Activated T-helper 1 cell treated with anti-CD3 and anti-CD28 coated beads, Interleukin-2, amount 50 U/mL, for 16 hours (primary cell): ENCODE data around the gene PTPN7.
"Not testable (repeated sequence)": the region's sequence is repeated elsewhere in the genome, so short reads cannot be mapped to it uniquely, and the experiment has no call there.

Source experiments
- DNase-seq, 2 donors: peaks; one replicate each; pipeline ENCODE4 v3.0.0-alpha.2; 2020; ENCODE audit warnings: low read depth in 1 of 2, low spot score in 1 of 2

The PTPN7 gene

GRCh38 chr1:202160377-202160940, at the start of gene PTPN7:
Gene PTPN7 (minus strand): TSS chr1:202160602. CDS start chr1:202159402, 1,200 bp downstream.
- peak; percentile 59 to 73 for DNase-seq

GRCh38 chr1:202208351-202208857, 48.0 kb upstream of the PTPN7 start:
- no peak for DNase-seq

- no peak for DNase-seq
Measured at GRCh38 chr1:202207292-202207691, 46.9 kb upstream of the PTPN7 start.

GRCh38 chr1:202205523-202206190, 45.3 kb upstream of the PTPN7 start:
- DNase-seq: no peak

GRCh38 chr1:202204065-202204464, 43.7 kb upstream of the PTPN7 start:
- no peak for DNase-seq

- DNase-seq: no peak
Measured at GRCh38 chr1:202203238-202204039, 43.0 kb upstream of the PTPN7 start.

- DNase-seq: no peak
Measured at GRCh38 chr1:202202500-202203168, 42.2 kb upstream of the PTPN7 start.

GRCh38 chr1:202201971-202202370, 41.6 kb upstream of the PTPN7 start:
- DNase-seq: no peak

- DNase-seq: no peak
Measured at GRCh38 chr1:202201266-202201665, 40.9 kb upstream of the PTPN7 start.

GRCh38 chr1:202200669-202201068, 40.3 kb upstream of the PTPN7 start:
- DNase-seq: no peak

GRCh38 chr1:202200112-202200548, 39.7 kb upstream of the PTPN7 start:
- DNase-seq: no peak

GRCh38 chr1:202199040-202199889, 38.9 kb upstream of the PTPN7 start:
- no peak for DNase-seq

- DNase-seq: no peak
Measured at GRCh38 chr1:202198366-202198724, 37.9 kb upstream of the PTPN7 start.

GRCh38 chr1:202197653-202198365, 37.4 kb upstream of the PTPN7 start:
- no peak for DNase-seq

GRCh38 chr1:202194328-202194648, 33.9 kb upstream of the PTPN7 start:
- no peak for DNase-seq

- no peak for DNase-seq
Measured at GRCh38 chr1:202193614-202194327, 33.4 kb upstream of the PTPN7 start, which contains the start of gene LGR6. Gene LGR6 (plus strand): TSS chr1:202193799. CDS start chr1:202193990, 191 bp downstream.

- DNase-seq: peak; percentile 15 to 23
Measured at GRCh38 chr1:202192770-202193613, 32.6 kb upstream of the PTPN7 start.

- DNase-seq: not testable (repeated sequence)
Measured at GRCh38 chr1:202191391-202191790, 31.0 kb upstream of the PTPN7 start.
